B cell (primary cell): ENCODE results near the gene GPC5. TPM values are rescaled to one million over a fixed set of nuclear protein-coding genes. Genes with fewer than 3 reads are reported as not detected.

Experiments used
- ATAC-seq: fragments of 200-7000 bp; cut with Tn5 transposase; one replicate; pipeline ENCODE4 v1.10.0; 2021; ENCODE audit warnings: low read depth, mild to moderate bottlenecking, moderate number of reproducible peaks, moderate library complexity
- CTCF ChIA-PET: fragments of 350-600 bp; sonication (Branson Sonifier 250); formaldehyde crosslinking; loops from one replicate; lab custom pipeline; 2021; ENCODE audit warnings: antibody characterized with exemption, inconsistent platforms; lab: Charles Lee
- POLR2A ChIA-PET: fragments of 350-600 bp; sonication (Branson Sonifier 250); formaldehyde crosslinking; loops from one replicate; lab custom pipeline; 2021; ENCODE audit warnings: antibody characterized with exemption; lab: Charles Lee
- DNase-seq: peaks from one replicate; pipeline ENCODE4 v3.0.0; 2013
- H2AFZ ChIP-seq: 2 replicates; pipeline ENCODE4 v1.6.1; 2012; ENCODE audit warnings: mild to moderate bottlenecking, low read depth, low read length; ENCODE audit not compliant: insufficient read depth, poor library complexity, severe bottlenecking
- H3K27ac ChIP-seq, 2 donors: 1 replicate in 1 of 2; 2 replicates in 1 of 2; pipeline ENCODE4 v1.5.1; 2012 to 2013; ENCODE audit warnings: low read length in 2 of 2, mild to moderate bottlenecking in 2 of 2, moderate library complexity in 1 of 2
- H3K27me3 ChIP-seq, 4 experiments: fragments of 200-600 bp in 1 of 4; sonication (generic) in 1 of 4; replicated peaks in 1 of 4; 1 replicate in 2 of 4; 2 replicates in 2 of 4; pipeline versions ENCODE4 v1.6.1 to v1.7.0; 2013 to 2016; ENCODE audit warnings: low read length in 3 of 4, mild to moderate bottlenecking in 2 of 4, mixed read lengths in 1 of 4, moderate library complexity in 1 of 4; ENCODE audit not compliant: insufficient read depth in 4 of 4, control insufficient read depth in 3 of 4; ENCODE audit errors: control extremely low read depth in 1 of 4
- H3K36me3 ChIP-seq, 2 experiments: replicated peaks in 1 of 2; 1 replicate in 1 of 2; 2 replicates in 1 of 2; pipeline versions ENCODE4 v1.6.1 to v1.7.1; 2013; ENCODE audit warnings: low read length in 1 of 2; ENCODE audit not compliant: insufficient read depth in 2 of 2, control insufficient read depth in 1 of 2; ENCODE audit errors: control extremely low read depth in 1 of 2, extremely low read depth in 1 of 2
- H3K4me1 ChIP-seq, 2 donors: fragments of 200-600 bp in 1 of 2; sonication (generic) in 1 of 2; 1 replicate in 1 of 2; 2 replicates in 1 of 2; pipeline versions ENCODE4 v1.5.1 to v1.6.1; 2013 to 2017; ENCODE audit warnings: low read length in 2 of 2; ENCODE audit not compliant: control insufficient read depth in 2 of 2, insufficient read depth in 2 of 2
- H3K4me2 ChIP-seq: replicated peaks from 2 replicates; pipeline ENCODE3; 2012; ENCODE audit warnings: mild to moderate bottlenecking, low read depth, low read length; ENCODE audit not compliant: poor library complexity, severe bottlenecking
- H3K4me3 ChIP-seq, 5 experiments: fragments of 200-600 bp in 1 of 5; sonication (generic) in 1 of 5; 1 replicate in 3 of 5; 2 replicates in 2 of 5; pipeline versions ENCODE4 v1.5.1 to v1.7.0; 2011 to 2016; ENCODE audit warnings: low read length in 4 of 5, mild to moderate bottlenecking in 4 of 5, low read depth in 2 of 5, control low read depth in 1 of 5, moderate library complexity in 1 of 5; ENCODE audit not compliant: insufficient read depth in 1 of 5; ENCODE audit errors: control extremely low read depth in 1 of 5, extremely low read depth in 1 of 5
- H3K79me2 ChIP-seq: fragments of 200-600 bp; sonication (generic); one replicate; pipeline ENCODE4 v1.6.0; 2016; ENCODE audit warnings: low read length; ENCODE audit not compliant: control insufficient read depth, insufficient read depth
- H3K9ac ChIP-seq: fragments of 200-600 bp; sonication (generic); 2 replicates; pipeline ENCODE4 v1.6.1; 2017; ENCODE audit warnings: mild to moderate bottlenecking, low read length, moderate library complexity
- H3K9me3 ChIP-seq, 3 donors: one replicate each; pipeline versions ENCODE4 v1.6.1 to v1.7.1; 2013; ENCODE audit warnings: low read length in 2 of 3; ENCODE audit not compliant: control insufficient read depth in 2 of 3, insufficient read depth in 1 of 3; ENCODE audit errors: control extremely low read depth in 1 of 3
- H4K20me1 ChIP-seq: 2 replicates; pipeline ENCODE4 v1.6.0; 2012; ENCODE audit warnings: mild to moderate bottlenecking, low read length; ENCODE audit not compliant: insufficient read depth, control insufficient read depth, poor library complexity, severe bottlenecking
- H3K27ac Mint-ChIP-seq: one replicate; pipeline ENCODE4 v1.8.0; 2021; ENCODE audit warnings: mixed read lengths
- H3K27me3 Mint-ChIP-seq: one replicate; pipeline ENCODE4 v1.8.0; 2021; ENCODE audit warnings: mixed read lengths
- H3K4me1 Mint-ChIP-seq: one replicate; pipeline ENCODE4 v1.8.0; 2021; ENCODE audit warnings: mixed read lengths
- H3K4me3 Mint-ChIP-seq: one replicate; pipeline ENCODE4 v1.8.0; 2021; ENCODE audit warnings: mixed read lengths
- H3K9me3 Mint-ChIP-seq: one replicate; pipeline ENCODE4 v1.8.0; 2022; ENCODE audit warnings: mixed read lengths; ENCODE audit not compliant: insufficient read depth
- EZH2 ChIP-seq: IDR thresholded peaks from 2 replicates; pipeline ENCODE4 v1.6.1; 2012; ENCODE audit warnings: borderline replicate concordance, low read depth, mild to moderate bottlenecking, moderate library complexity, low read length; ENCODE audit not compliant: insufficient read depth, poor library complexity, severe bottlenecking
- WGBS: methylation state at CpG from one replicate; pipeline ENCODE4 v1.1.5; 2013; ENCODE audit warnings: missing lambda C conversion rate; ENCODE audit not compliant: insufficient coverage; 5-methylcytosine and 5-hydroxymethylcytosine counted together
- intact Hi-C: fragments of 100-400 bp; cut with micrococcal nuclease; formaldehyde crosslinking; loops from one replicate; pipeline ENCODE4 v1.10.0; 2022
- polyA plus RNA-seq: library from polyadenylated mRNA; depleted of rRNA; stranded (reverse); fragments of >200 nt; gene quantifications from 2 replicates; pipeline ENCODE4 v1.2.3, GENCODE V29; 2012
- total RNA-seq, 2 donors: library from RNA; stranded (reverse); fragments of 120-200 nt in 1 of 2; gene quantifications; 1 replicate in 1 of 2; 2 replicates in 1 of 2; pipeline versions ENCODE4 v1.2.3 to v1.2.4, GENCODE V29; 2013 to 2022
- TF ChIP-seq, protein P1 (sequence below): fragments of 200-600 bp; IDR thresholded peaks from one replicate; pipeline ENCODE4 v1.8.0; 2022; ENCODE audit warnings: antibody characterized with exemption, mild to moderate bottlenecking

Gene GPC5
- total and polyA plus RNA-seq, 2 donors (not counting 1 experiment from before 2014, with no cell fraction given), result 0.15 to 0.30 TPM

- Histone ChIP-seq H3K36me3 (no peaks in the 10 kb centered on the region), H3K27me3 (no peaks in the 10 kb centered on the region), H3K27ac (no peak overlapping the region), H3K9ac (no peak overlapping the region), H3K9me3 (peaks cover 0 to 9% (median 2%) of the 10 kb centered on the region in 3 donors), H3K4me3 (no peak overlapping the region), H2AFZ (no peak overlapping the region), H4K20me1 (no peaks in the 10 kb centered on the region), H3K79me2 (no peaks in the 10 kb centered on the region), H3K4me2 (no peak overlapping the region), H3K4me1 (no peaks in the 10 kb centered on the region)
- Mint-ChIP-seq H3K27ac (no peak overlapping the region), H3K27me3 (no peaks in the 10 kb centered on the region), H3K4me3 (no peak overlapping the region), H3K4me1 (no peaks in the 10 kb centered on the region), H3K9me3 (peaks cover 4% of the 10 kb centered on the region)
- ChIA-PET POLR2A (no interaction called here), CTCF (no interaction called here)
- ATAC-seq, result no peak
- intact Hi-C loops, result no loop called here
- no peak for TF ChIP-seq EZH2
- TF ChIP-seq, protein P1, sequence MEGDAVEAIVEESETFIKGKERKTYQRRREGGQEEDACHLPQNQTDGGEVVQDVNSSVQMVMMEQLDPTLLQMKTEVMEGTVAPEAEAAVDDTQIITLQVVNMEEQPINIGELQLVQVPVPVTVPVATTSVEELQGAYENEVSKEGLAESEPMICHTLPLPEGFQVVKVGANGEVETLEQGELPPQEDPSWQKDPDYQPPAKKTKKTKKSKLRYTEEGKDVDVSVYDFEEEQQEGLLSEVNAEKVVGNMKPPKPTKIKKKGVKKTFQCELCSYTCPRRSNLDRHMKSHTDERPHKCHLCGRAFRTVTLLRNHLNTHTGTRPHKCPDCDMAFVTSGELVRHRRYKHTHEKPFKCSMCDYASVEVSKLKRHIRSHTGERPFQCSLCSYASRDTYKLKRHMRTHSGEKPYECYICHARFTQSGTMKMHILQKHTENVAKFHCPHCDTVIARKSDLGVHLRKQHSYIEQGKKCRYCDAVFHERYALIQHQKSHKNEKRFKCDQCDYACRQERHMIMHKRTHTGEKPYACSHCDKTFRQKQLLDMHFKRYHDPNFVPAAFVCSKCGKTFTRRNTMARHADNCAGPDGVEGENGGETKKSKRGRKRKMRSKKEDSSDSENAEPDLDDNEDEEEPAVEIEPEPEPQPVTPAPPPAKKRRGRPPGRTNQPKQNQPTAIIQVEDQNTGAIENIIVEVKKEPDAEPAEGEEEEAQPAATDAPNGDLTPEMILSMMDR, result no peak
- no CpG with 5 or more reads among the region's 1 CpG for WGBS
- no peak for DNase-seq
Observed at GRCh38 chr13:91593456-91593855, 195.0 kb downstream of the GPC5 start.

DNA sequence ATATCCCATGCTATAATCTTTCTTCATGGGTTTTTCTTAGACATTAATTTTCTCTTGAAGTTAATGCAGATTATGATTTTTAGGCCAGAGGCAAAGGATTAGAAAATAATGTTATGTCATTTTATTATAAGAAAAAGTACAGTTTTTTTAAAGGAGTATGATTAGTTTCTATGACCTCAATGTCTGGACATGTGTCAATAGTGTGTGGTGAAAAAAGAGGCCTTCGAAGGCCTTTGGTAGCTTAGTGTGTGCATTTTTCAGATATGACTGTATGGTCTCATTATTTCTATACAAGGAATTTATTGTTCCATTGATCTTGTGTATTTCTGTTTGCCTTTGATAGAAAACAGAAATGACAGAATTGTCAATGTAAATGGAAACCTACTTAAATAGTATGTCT is 195.6 kb downstream of the GPC5 start:
- DNase-seq, result no peak
- Histone ChIP-seq H4K20me1 (no peaks in the 10 kb centered on the region), H3K9ac (no peak overlapping the region), H3K27ac (no peak overlapping the region), H3K27me3 (no peaks in the 10 kb centered on the region), H3K9me3 (peaks cover 0 to 9% (median 2%) of the 10 kb centered on the region in 3 donors), H3K4me2 (no peak overlapping the region), H3K36me3 (no peaks in the 10 kb centered on the region), H3K79me2 (no peaks in the 10 kb centered on the region), H3K4me3 (no peak overlapping the region), H2AFZ (no peak overlapping the region), H3K4me1 (no peaks in the 10 kb centered on the region)
- no peak for TF ChIP-seq EZH2
- TF ChIP-seq, protein P1, result no peak
- no CpG with 5 or more reads among the region's 1 CpG for WGBS
- ATAC-seq, result no peak
- Mint-ChIP-seq H3K9me3 (peaks cover 4% of the 10 kb centered on the region), H3K4me3 (no peak overlapping the region), H3K27me3 (no peaks in the 10 kb centered on the region), H3K4me1 (no peaks in the 10 kb centered on the region), H3K27ac (no peak overlapping the region)
- ChIA-PET POLR2A (no interaction called here), CTCF (no interaction called here)
- intact Hi-C loops, result no loop called here
